OCI-LY3 (cell line): ENCODE results near the gene PRSS22.

Experiments used
- EZH2phosphoT487 ChIP-seq: fragments of 200-600 bp; shearing (Covaris generic); IDR thresholded peaks from 2 replicates; pipeline ENCODE4 v1.6.1; 2018; ENCODE audit warnings: antibody characterized with exemption, mixed run types, low read depth
- TF ChIP-seq, protein P1 (sequence below): fragments of 200-600, 300-600 bp; sonication (generic); IDR thresholded peaks from 2 replicates; pipeline ENCODE4 v1.5.1; 2014; ENCODE audit warnings: antibody characterized with exemption, low read length, low read depth

- TF ChIP-seq, protein P1, sequence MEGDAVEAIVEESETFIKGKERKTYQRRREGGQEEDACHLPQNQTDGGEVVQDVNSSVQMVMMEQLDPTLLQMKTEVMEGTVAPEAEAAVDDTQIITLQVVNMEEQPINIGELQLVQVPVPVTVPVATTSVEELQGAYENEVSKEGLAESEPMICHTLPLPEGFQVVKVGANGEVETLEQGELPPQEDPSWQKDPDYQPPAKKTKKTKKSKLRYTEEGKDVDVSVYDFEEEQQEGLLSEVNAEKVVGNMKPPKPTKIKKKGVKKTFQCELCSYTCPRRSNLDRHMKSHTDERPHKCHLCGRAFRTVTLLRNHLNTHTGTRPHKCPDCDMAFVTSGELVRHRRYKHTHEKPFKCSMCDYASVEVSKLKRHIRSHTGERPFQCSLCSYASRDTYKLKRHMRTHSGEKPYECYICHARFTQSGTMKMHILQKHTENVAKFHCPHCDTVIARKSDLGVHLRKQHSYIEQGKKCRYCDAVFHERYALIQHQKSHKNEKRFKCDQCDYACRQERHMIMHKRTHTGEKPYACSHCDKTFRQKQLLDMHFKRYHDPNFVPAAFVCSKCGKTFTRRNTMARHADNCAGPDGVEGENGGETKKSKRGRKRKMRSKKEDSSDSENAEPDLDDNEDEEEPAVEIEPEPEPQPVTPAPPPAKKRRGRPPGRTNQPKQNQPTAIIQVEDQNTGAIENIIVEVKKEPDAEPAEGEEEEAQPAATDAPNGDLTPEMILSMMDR = no peak
- no peak for TF ChIP-seq EZH2phosphoT487
Observed at GRCh38 chr16:2879854-2880508, 22.0 kb upstream of the PRSS22 start.
